ENCODE data around the gene SMAP1. TPM values are rescaled to one million over a fixed set of nuclear protein-coding genes. Genes with fewer than 3 reads are reported as not detected.

SMAP1 gene
- total and polyA plus RNA-seq, 2 experiments from 2014 or later: 31.1 to 34.6 TPM

GRCh38 chr6:70860920-70861319 is 193.2 kb downstream of the SMAP1 start:
- H3K4me2 ChIP-seq: no peak overlapping the region
- Mint-ChIP-seq H3K4me1 (peaks cover 19% of the 10 kb centered on the region), H3K27ac (no peak overlapping the region; the same call in 1 of the 2 replicates), H3K4me3 (no peak overlapping the region), H3K27me3 (ENCODE audit: insufficient read depth, low read depth, poor library complexity) (peaks cover 3% of the 10 kb centered on the region), H3K36me3 (ENCODE audit: low read depth) (no peaks in the 10 kb centered on the region), H3K9me3 (no peaks in the 10 kb centered on the region)
- H3F3A ChIP-seq (replicated peaks; ENCODE audit: low read depth): no peaks in the 10 kb centered on the region
- no peak overlapping the region for H2AFZ ChIP-seq
- H3K79me2 ChIP-seq (replicated peaks; ENCODE audit: insufficient read depth): no peaks in the 10 kb centered on the region
- H3K27me3 ChIP-seq (ENCODE audit: insufficient read depth): no peaks in the 10 kb centered on the region
- no peaks in the 10 kb centered on the region for H3K36me3 ChIP-seq (ENCODE audit: insufficient read depth)
- H3K4me1 ChIP-seq (ENCODE audit: insufficient read depth): peaks cover 7% of the 10 kb centered on the region
- no peak overlapping the region for H3K27ac ChIP-seq (ENCODE audit: low read depth)
- H4K20me1 ChIP-seq (replicated peaks; ENCODE audit: insufficient read depth): no peaks in the 10 kb centered on the region
- H3K4me3 ChIP-seq: no peak overlapping the region
- DNase-seq (ENCODE audit: low spot score): no peak
- no peak for TF ChIP-seq ZNF114 (CRISPR knock-in tag; IDR thresholded peaks at IDR 0.05)
- no peak for TF ChIP-seq CTCF (conservative IDR thresholded peaks at IDR 0.05; ENCODE audit: low read depth in 2 of 2)
- TF ChIP-seq JUNB (IDR thresholded peaks at IDR 0.05; ENCODE audit: unreplicated experiment): no peak
- TF ChIP-seq ZNF462 (CRISPR knock-in tag; IDR thresholded peaks at IDR 0.05): no peak
- TF ChIP-seq POLR2AphosphoS5 (IDR thresholded peaks at IDR 0.05; ENCODE audit: low read depth): no peak
- H3K9me2 ChIP-seq (ENCODE audit: insufficient read depth): no peaks in the 10 kb centered on the region
- ATAC-seq: no peak
